OCI-LY3 (cell line): ENCODE data around the gene CAMKMT.

ENCODE experiments used
- H2AFZ ChIP-seq: fragments of 200-600, 300-600 bp; shearing (Covaris generic); 2 replicates; pipeline ENCODE4 v1.6.0; 2014; ENCODE audit warnings: antibody characterized with exemption, low read depth, low read length
- H3K27ac ChIP-seq: fragments of 200-600, 300-600 bp; sonication (generic); 2 replicates; pipeline ENCODE4 v1.5.1; 2014; ENCODE audit warnings: mild to moderate bottlenecking, low read length, moderate library complexity, mixed read lengths
- H3K27me3 ChIP-seq: fragments of 200-600, 300-600 bp; sonication (generic); 2 replicates; pipeline ENCODE4 v1.6.1; 2014; ENCODE audit warnings: low read depth, low read length, mixed read lengths
- H3K36me3 ChIP-seq: fragments of 200-600, 300-600 bp; sonication (generic); replicated peaks from 2 replicates; pipeline ENCODE3; 2014; ENCODE audit warnings: low read depth, low read length, mixed read lengths
- H3K4me1 ChIP-seq: fragments of 300-600, 200-600 bp; sonication (generic); 2 replicates; pipeline ENCODE4 v1.6.1; 2014; ENCODE audit warnings: low read length, mixed read lengths
- H3K4me2 ChIP-seq: fragments of 200-600, 300-600 bp; sonication (generic); 2 replicates; pipeline ENCODE4 v1.6.1; 2014; ENCODE audit warnings: low read length, mixed read lengths
- H3K4me3 ChIP-seq: fragments of 300-600, 200-600 bp; sonication (generic); 2 replicates; pipeline ENCODE4 v1.5.1; 2014; ENCODE audit warnings: antibody characterized with exemption, mild to moderate bottlenecking, low read length, moderate library complexity
- H3K79me2 ChIP-seq: fragments of 300-600, 200-600 bp; shearing (Covaris generic); 2 replicates; pipeline ENCODE4 v1.6.1; 2014; ENCODE audit warnings: mild to moderate bottlenecking, low read length, mixed read lengths
- H3K9ac ChIP-seq: fragments of 300-600, 200-600 bp; shearing (Covaris generic); 2 replicates; pipeline ENCODE4 v1.6.0; 2014; ENCODE audit warnings: mild to moderate bottlenecking, low read length, moderate library complexity
- H3K9me3 ChIP-seq: fragments of 200-600, 300-600 bp; shearing (Covaris generic); 2 replicates; pipeline ENCODE4 v1.6.1; 2014; ENCODE audit warnings: low read length, mixed read lengths; ENCODE audit not compliant: insufficient read depth
- H4K20me1 ChIP-seq: fragments of 200-600, 300-600 bp; sonication (generic); 2 replicates; pipeline ENCODE4 v1.6.1; 2016; ENCODE audit warnings: low read length, mixed read lengths; ENCODE audit not compliant: insufficient read depth
- EZH2phosphoT487 ChIP-seq: fragments of 200-600 bp; shearing (Covaris generic); IDR thresholded peaks from 2 replicates; pipeline ENCODE4 v1.6.1; 2018; ENCODE audit warnings: antibody characterized with exemption, mixed run types, low read depth
- TF ChIP-seq, protein P1 (sequence below): fragments of 200-600, 300-600 bp; sonication (generic); IDR thresholded peaks from 2 replicates; pipeline ENCODE4 v1.5.1; 2014; ENCODE audit warnings: antibody characterized with exemption, low read length, low read depth

The CAMKMT gene

DNA sequence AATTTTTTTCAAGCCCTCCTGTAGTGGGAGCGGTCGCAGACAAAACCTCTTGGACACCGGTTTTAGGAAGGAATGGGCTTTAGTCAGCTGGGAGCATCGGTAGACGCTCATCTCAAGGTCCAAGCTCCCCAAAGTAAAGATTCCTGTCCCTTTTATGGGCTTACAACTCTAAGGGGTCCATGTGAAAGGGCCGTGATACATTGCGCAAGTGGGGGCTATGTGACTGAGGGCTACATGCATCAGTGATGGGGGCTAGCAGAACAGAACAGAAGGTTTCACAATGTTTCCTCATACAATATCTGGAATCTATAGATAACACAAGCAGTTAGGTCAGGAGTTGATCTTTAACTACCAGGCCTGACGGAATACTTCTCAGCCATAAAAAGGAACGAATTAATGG is 62.5 kb downstream of the CAMKMT start:
- H3K4me2 ChIP-seq: no peak overlapping the region
- no peaks in the 10 kb centered on the region for H3K27me3 ChIP-seq
- H3K79me2 ChIP-seq: no peaks in the 10 kb centered on the region
- no peaks in the 10 kb centered on the region for H3K9me3 ChIP-seq
- H3K4me1 ChIP-seq: no peaks in the 10 kb centered on the region
- no peaks in the 10 kb centered on the region for H4K20me1 ChIP-seq
- no peak overlapping the region for H3K4me3 ChIP-seq
- no peak overlapping the region for H3K27ac ChIP-seq
- no peak overlapping the region for H2AFZ ChIP-seq
- H3K36me3 ChIP-seq: no peaks in the 10 kb centered on the region
- no peak for TF ChIP-seq EZH2phosphoT487
- TF ChIP-seq, protein P1, sequence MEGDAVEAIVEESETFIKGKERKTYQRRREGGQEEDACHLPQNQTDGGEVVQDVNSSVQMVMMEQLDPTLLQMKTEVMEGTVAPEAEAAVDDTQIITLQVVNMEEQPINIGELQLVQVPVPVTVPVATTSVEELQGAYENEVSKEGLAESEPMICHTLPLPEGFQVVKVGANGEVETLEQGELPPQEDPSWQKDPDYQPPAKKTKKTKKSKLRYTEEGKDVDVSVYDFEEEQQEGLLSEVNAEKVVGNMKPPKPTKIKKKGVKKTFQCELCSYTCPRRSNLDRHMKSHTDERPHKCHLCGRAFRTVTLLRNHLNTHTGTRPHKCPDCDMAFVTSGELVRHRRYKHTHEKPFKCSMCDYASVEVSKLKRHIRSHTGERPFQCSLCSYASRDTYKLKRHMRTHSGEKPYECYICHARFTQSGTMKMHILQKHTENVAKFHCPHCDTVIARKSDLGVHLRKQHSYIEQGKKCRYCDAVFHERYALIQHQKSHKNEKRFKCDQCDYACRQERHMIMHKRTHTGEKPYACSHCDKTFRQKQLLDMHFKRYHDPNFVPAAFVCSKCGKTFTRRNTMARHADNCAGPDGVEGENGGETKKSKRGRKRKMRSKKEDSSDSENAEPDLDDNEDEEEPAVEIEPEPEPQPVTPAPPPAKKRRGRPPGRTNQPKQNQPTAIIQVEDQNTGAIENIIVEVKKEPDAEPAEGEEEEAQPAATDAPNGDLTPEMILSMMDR: no peak
- no peak overlapping the region for H3K9ac ChIP-seq

GRCh38 chr2:44429034-44429433 is 67.3 kb downstream of the CAMKMT start:
- Histone ChIP-seq H3K4me1 (no peaks in the 10 kb centered on the region), H3K9me3 (no peaks in the 10 kb centered on the region), H3K27ac (no peak overlapping the region), H4K20me1 (no peaks in the 10 kb centered on the region), H3K79me2 (no peaks in the 10 kb centered on the region), H3K4me2 (no peak overlapping the region), H3K36me3 (no peaks in the 10 kb centered on the region), H3K9ac (no peak overlapping the region), H3K27me3 (no peaks in the 10 kb centered on the region), H3K4me3 (no peak overlapping the region), H2AFZ (no peak overlapping the region)
- TF ChIP-seq, protein P1: no peak
- no peak for TF ChIP-seq EZH2phosphoT487

- no peaks in the 10 kb centered on the region for H3K27me3 ChIP-seq
- no peaks in the 10 kb centered on the region for H3K36me3 ChIP-seq
- no peak overlapping the region for H3K4me3 ChIP-seq
- no peak overlapping the region for H3K9ac ChIP-seq
- no peaks in the 10 kb centered on the region for H3K79me2 ChIP-seq
- H3K27ac ChIP-seq: no peak overlapping the region
- H3K4me1 ChIP-seq: no peaks in the 10 kb centered on the region
- no peak for TF ChIP-seq EZH2phosphoT487
- TF ChIP-seq, protein P1: no peak
- no peaks in the 10 kb centered on the region for H4K20me1 ChIP-seq
- H3K4me2 ChIP-seq: no peak overlapping the region
- no peak overlapping the region for H2AFZ ChIP-seq
- H3K9me3 ChIP-seq: no peaks in the 10 kb centered on the region
Observed at GRCh38 chr2:44430342-44430741, 68.6 kb downstream of the CAMKMT start.

DNA sequence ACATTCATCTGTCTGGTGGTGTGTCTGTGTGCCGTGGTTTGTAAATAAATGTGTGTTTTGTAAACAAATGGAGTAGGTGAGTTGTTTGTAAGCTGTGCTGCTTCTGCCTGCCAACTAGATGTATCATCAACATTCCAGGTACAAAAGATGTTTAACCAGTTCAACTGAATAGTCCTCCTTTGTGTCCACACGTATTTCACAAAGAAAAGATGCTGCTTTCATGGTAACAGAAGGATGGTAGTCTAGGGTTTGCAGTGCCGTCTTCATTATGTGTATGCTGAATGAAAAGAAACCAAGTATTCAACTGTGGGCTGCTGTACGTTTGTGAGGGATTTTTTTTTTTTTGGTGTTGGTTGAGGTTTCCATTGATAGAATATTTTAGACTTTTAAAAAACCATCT is 72.1 kb downstream of the CAMKMT start:
- no peak overlapping the region for H3K9ac ChIP-seq
- no peak overlapping the region for H3K4me2 ChIP-seq
- no peak for TF ChIP-seq EZH2phosphoT487
- TF ChIP-seq, protein P1: no peak
- no peaks in the 10 kb centered on the region for H3K27me3 ChIP-seq
- H3K36me3 ChIP-seq: no peaks in the 10 kb centered on the region
- no peak overlapping the region for H3K4me3 ChIP-seq
- no peaks in the 10 kb centered on the region for H4K20me1 ChIP-seq
- H3K27ac ChIP-seq: no peak overlapping the region
- no peak overlapping the region for H2AFZ ChIP-seq
- no peaks in the 10 kb centered on the region for H3K4me1 ChIP-seq
- H3K79me2 ChIP-seq: no peaks in the 10 kb centered on the region
- H3K9me3 ChIP-seq: no peaks in the 10 kb centered on the region
